HEK293 (cell line): ENCODE data around the gene SH3BP1.

ENCODE experiments used
- GFI1B ChIP-seq: fragments of 450-650 bp; formaldehyde crosslinking; IDR thresholded peaks from 2 replicates; pipeline ENCODE4 v1.5.1; 2016; ENCODE audit warnings: missing biosample characterization, missing genetic modification characterization
- KLF1 ChIP-seq: fragments of 450-650 bp; formaldehyde crosslinking; IDR thresholded peaks from 2 replicates; pipeline ENCODE4 v1.5.1; 2016; ENCODE audit warnings: missing biosample characterization, missing genetic modification characterization
- KLF9 ChIP-seq: fragments of 450-650 bp; formaldehyde crosslinking; IDR thresholded peaks from 2 replicates; pipeline ENCODE4 v1.5.1; 2016; ENCODE audit warnings: missing biosample characterization, missing genetic modification characterization, low read depth
- MYNN ChIP-seq: fragments of 450-650 bp; formaldehyde crosslinking; IDR thresholded peaks from 2 replicates; pipeline ENCODE4 v1.5.1; 2016; ENCODE audit warnings: missing biosample characterization, missing genetic modification characterization, borderline replicate concordance
- MZF1 ChIP-seq: fragments of 450-650 bp; formaldehyde crosslinking; IDR thresholded peaks from 2 replicates; pipeline ENCODE4 v1.5.1; 2017; ENCODE audit warnings: missing biosample characterization, missing genetic modification characterization, borderline replicate concordance
- PRDM6 ChIP-seq: fragments of 450-650 bp; formaldehyde crosslinking; IDR thresholded peaks from 2 replicates; pipeline ENCODE4 v1.5.1; 2017; ENCODE audit warnings: missing biosample characterization, missing genetic modification characterization
- REST ChIP-seq: fragments of 450-650 bp; formaldehyde crosslinking; IDR thresholded peaks from 2 replicates; pipeline ENCODE4 v1.5.1; 2016; ENCODE audit warnings: missing biosample characterization, missing genetic modification characterization
- SCRT1 ChIP-seq: fragments of 450-650 bp; formaldehyde crosslinking; IDR thresholded peaks from 2 replicates; pipeline ENCODE4 v1.5.1; 2016; ENCODE audit warnings: missing biosample characterization, missing genetic modification characterization, borderline replicate concordance
- SP3 ChIP-seq: fragments of 450-650 bp; formaldehyde crosslinking; IDR thresholded peaks from 2 replicates; pipeline ENCODE4 v1.5.1; 2016; ENCODE audit warnings: missing biosample characterization, missing genetic modification characterization
- SP7 ChIP-seq: fragments of 450-650 bp; formaldehyde crosslinking; IDR thresholded peaks from 2 replicates; pipeline ENCODE4 v1.5.1; 2016; ENCODE audit warnings: missing biosample characterization, missing genetic modification characterization
- ZBTB11 ChIP-seq: fragments of 450-650 bp; formaldehyde crosslinking; conservative IDR thresholded peaks from 2 replicates; pipeline ENCODE4 v1.5.1; 2016; ENCODE audit warnings: low read depth, missing biosample characterization, missing genetic modification characterization
- ZIC2 ChIP-seq: fragments of 450-650 bp; formaldehyde crosslinking; IDR thresholded peaks from 2 replicates; pipeline ENCODE4 v1.5.1; 2016; ENCODE audit warnings: missing biosample characterization, missing genetic modification characterization
- ZNF140 ChIP-seq: fragments of 450-650 bp; formaldehyde crosslinking; IDR thresholded peaks from 2 replicates; pipeline ENCODE4 v1.5.1; 2016; ENCODE audit warnings: missing biosample characterization, missing genetic modification characterization
- ZNF155 ChIP-seq: fragments of 450-650 bp; formaldehyde crosslinking; IDR thresholded peaks from 2 replicates; pipeline ENCODE4 v1.5.1; 2016; ENCODE audit warnings: missing biosample characterization, missing genetic modification characterization
- ZNF223 ChIP-seq: fragments of 450-650 bp; formaldehyde crosslinking; IDR thresholded peaks from 2 replicates; pipeline ENCODE4 v1.5.1; 2016; ENCODE audit warnings: missing biosample characterization, missing genetic modification characterization
- ZNF24 ChIP-seq: fragments of 450-650 bp; formaldehyde crosslinking; IDR thresholded peaks from 2 replicates; pipeline ENCODE4 v1.5.1; 2016; ENCODE audit warnings: missing biosample characterization, missing genetic modification characterization
- ZNF311 ChIP-seq: fragments of 450-650 bp; formaldehyde crosslinking; IDR thresholded peaks from 2 replicates; pipeline ENCODE4 v1.5.1; 2017; ENCODE audit warnings: missing biosample characterization, missing genetic modification characterization, borderline replicate concordance
- ZNF391 ChIP-seq: fragments of 450-650 bp; formaldehyde crosslinking; IDR thresholded peaks from 2 replicates; pipeline ENCODE4 v1.5.1; 2016; ENCODE audit warnings: low read depth, missing biosample characterization, missing genetic modification characterization, borderline replicate concordance
- ZNF398 ChIP-seq: fragments of 450-650 bp; formaldehyde crosslinking; IDR thresholded peaks from 2 replicates; pipeline ENCODE4 v1.5.1; 2017; ENCODE audit warnings: missing biosample characterization, missing genetic modification characterization
- ZNF404 ChIP-seq: fragments of 450-650 bp; formaldehyde crosslinking; IDR thresholded peaks from 2 replicates; pipeline ENCODE4 v1.5.1; 2017; ENCODE audit warnings: missing biosample characterization, missing genetic modification characterization
- ZNF426 ChIP-seq: fragments of 450-650 bp; formaldehyde crosslinking; IDR thresholded peaks from 2 replicates; pipeline ENCODE4 v1.5.1; 2017; ENCODE audit warnings: missing biosample characterization, missing genetic modification characterization, mild to moderate bottlenecking, inconsistent platforms, moderate library complexity
- ZNF433 ChIP-seq: fragments of 450-650 bp; formaldehyde crosslinking; IDR thresholded peaks from 2 replicates; pipeline ENCODE4 v1.5.1; 2016; ENCODE audit warnings: missing biosample characterization, missing genetic modification characterization, low read depth
- ZNF529 ChIP-seq: fragments of 450-650 bp; formaldehyde crosslinking; IDR thresholded peaks from 2 replicates; pipeline ENCODE4 v1.5.1; 2017; ENCODE audit warnings: missing genetic modification characterization, missing biosample characterization; ENCODE audit not compliant: insufficient replicate concordance
- ZNF707 ChIP-seq: fragments of 450-650 bp; formaldehyde crosslinking; IDR thresholded peaks from 2 replicates; pipeline ENCODE4 v1.5.1; 2016; ENCODE audit warnings: missing biosample characterization, missing genetic modification characterization
- ZNF76 ChIP-seq: fragments of 450-650 bp; formaldehyde crosslinking; IDR thresholded peaks from 2 replicates; pipeline ENCODE4; 2016; ENCODE audit warnings: low read depth, missing biosample characterization, missing genetic modification characterization, borderline replicate concordance
- ZNF768 ChIP-seq: fragments of 450-650 bp; formaldehyde crosslinking; IDR thresholded peaks from 2 replicates; pipeline ENCODE4 v1.5.1; 2018; ENCODE audit warnings: missing biosample characterization, mild to moderate bottlenecking, missing genetic modification characterization
- ZNF792 ChIP-seq: fragments of 450-650 bp; formaldehyde crosslinking; IDR thresholded peaks from 2 replicates; pipeline ENCODE4 v1.5.1; 2016; ENCODE audit warnings: missing biosample characterization, missing genetic modification characterization

Gene SH3BP1

GRCh38 chr22:37686002-37686982 lies 46.8 kb downstream of the SH3BP1 start, which contains the start of gene NOL12 (continued):
- TF ChIP-seq SP3 (tag by site-specific recombination): peak; percentile 98
- TF ChIP-seq ZBTB11 (tag by site-specific recombination): peak; percentile 100
- peak; percentile 92 for TF ChIP-seq ZNF792 (tag by site-specific recombination)
- TF ChIP-seq ZNF433: no peak
- TF ChIP-seq ZNF707 (tag by site-specific recombination): no peak
- no peak for TF ChIP-seq ZNF404 (tag by site-specific recombination)
- TF ChIP-seq MZF1 (tag by site-specific recombination): no peak
- TF ChIP-seq KLF9 (tag by site-specific recombination): peak; percentile 78
- TF ChIP-seq ZNF391: peak; percentile 98
- no peak for TF ChIP-seq ZNF140
- TF ChIP-seq ZNF24 (tag by site-specific recombination): peak; percentile 82
- TF ChIP-seq ZNF398: peak; percentile 62
- no peak for TF ChIP-seq SCRT1
- TF ChIP-seq ZNF529 (tag by site-specific recombination): no peak
- no peak for TF ChIP-seq ZNF155 (tag by site-specific recombination)
- TF ChIP-seq GFI1B (tag by site-specific recombination): peak; percentile 58; the same call in 1 of the 2 replicates
- TF ChIP-seq REST: peak; percentile 40; the same call in 1 of the 2 replicates
- TF ChIP-seq ZNF76 (tag by site-specific recombination): peak; percentile 88; the same call in 1 of the 2 replicates
- no peak for TF ChIP-seq PRDM6 (tag by site-specific recombination)
- TF ChIP-seq MYNN (tag by site-specific recombination): no peak
- no peak for TF ChIP-seq ZNF311 (tag by site-specific recombination)
- peak; percentile 79 for TF ChIP-seq KLF1 (tag by site-specific recombination)
- no peak; the same call in 1 of the 2 replicates for TF ChIP-seq ZNF768 (tag by site-specific recombination)
- peak; percentile 96 for TF ChIP-seq SP7 (tag by site-specific recombination)
- no peak for TF ChIP-seq ZNF426 (tag by site-specific recombination)
- peak; percentile 70 for TF ChIP-seq ZIC2 (tag by site-specific recombination)
- 0 out of 2 replicates have a peak, but pooled peaks have one; percentile 11 for TF ChIP-seq ZNF223 (tag by site-specific recombination)
